SU-DHL-6 (cell line): ENCODE data around the gene SSBP1.

Source experiments
- H2AFZ ChIP-seq: fragments of 200-600 bp; sonication (generic); 2 replicates; pipeline ENCODE4 v1.6.1; 2014; ENCODE audit warnings: low read depth, mild to moderate bottlenecking, moderate library complexity, mixed read lengths, antibody characterized with exemption, low read length; ENCODE audit not compliant: severe bottlenecking
- H3F3A ChIP-seq: fragments of 200-600 bp; shearing (Covaris generic); 2 replicates; pipeline ENCODE4 v1.6.0; 2016; ENCODE audit warnings: antibody characterized with exemption, mild to moderate bottlenecking; ENCODE audit not compliant: insufficient read depth
- H3K27ac ChIP-seq: fragments of 200-600 bp; sonication (generic); 2 replicates; pipeline ENCODE4 v1.5.1; 2016; ENCODE audit warnings: low read depth, mild to moderate bottlenecking, low read length, moderate library complexity, mixed read lengths
- H3K27me3 ChIP-seq: fragments of 200-600 bp; sonication (generic), shearing (Covaris generic); 2 replicates; pipeline ENCODE4 v1.6.0; 2014; ENCODE audit warnings: mild to moderate bottlenecking, low read length
- H3K36me3 ChIP-seq: fragments of 200-600 bp; sonication (generic); 2 replicates; pipeline ENCODE4 v1.6.1; 2014; ENCODE audit warnings: mild to moderate bottlenecking, low read length, mixed read lengths
- H3K4me2 ChIP-seq: fragments of 300-600, 200-600 bp; shearing (Covaris generic), sonication (generic); 2 replicates; pipeline ENCODE4 v1.6.0; 2014; ENCODE audit warnings: low read length, low read depth, mild to moderate bottlenecking; ENCODE audit not compliant: poor library complexity, severe bottlenecking
- H3K4me3 ChIP-seq: fragments of 200-600 bp; sonication (generic); 2 replicates; pipeline ENCODE4 v1.5.1; 2014; ENCODE audit warnings: antibody characterized with exemption, low read length, mild to moderate bottlenecking, mixed read lengths; ENCODE audit not compliant: insufficient read depth, poor library complexity, severe bottlenecking
- H3K79me2 ChIP-seq: fragments of 200-600 bp; sonication (generic); 2 replicates; pipeline ENCODE4 v1.6.1; 2014; ENCODE audit warnings: mild to moderate bottlenecking, low read length, moderate library complexity; ENCODE audit not compliant: insufficient read depth
- H3K9ac ChIP-seq: fragments of 200-600 bp; sonication (generic); 2 replicates; pipeline ENCODE4 v1.7.0; 2014; ENCODE audit warnings: mild to moderate bottlenecking, low read length
- H3K9me2 ChIP-seq: fragments of 200-600 bp; sonication (generic); replicated peaks from 2 replicates; pipeline ENCODE4 v1.6.1; 2014; ENCODE audit warnings: low read length; ENCODE audit not compliant: insufficient read depth
- H3K9me3 ChIP-seq: fragments of 200-600 bp; sonication (generic); 2 replicates; pipeline ENCODE4 v1.6.1; 2014; ENCODE audit warnings: low read length, mixed read lengths; ENCODE audit not compliant: insufficient read depth
- H4K20me1 ChIP-seq: fragments of 200-600 bp; sonication (generic); 2 replicates; pipeline ENCODE4 v1.6.1; 2014; ENCODE audit warnings: low read depth, mild to moderate bottlenecking, antibody characterized with exemption, low read length, moderate library complexity, mixed read lengths
- EZH2phosphoT487 ChIP-seq: fragments of 200-600 bp; sonication (generic), shearing (Covaris generic); conservative IDR thresholded peaks from 2 replicates; pipeline ENCODE4 v1.6.1; 2018; ENCODE audit warnings: mild to moderate bottlenecking, antibody characterized with exemption, low read length, moderate library complexity, mixed read lengths
- TF ChIP-seq, protein P1 (sequence below): fragments of 200-600 bp; sonication (generic); IDR thresholded peaks from one replicate; pipeline ENCODE4 v1.5.1; 2017; ENCODE audit warnings: antibody characterized with exemption, mild to moderate bottlenecking, low read length, moderate library complexity; ENCODE audit not compliant: insufficient read depth, poor library complexity, severe bottlenecking

The SSBP1 gene

DNA sequence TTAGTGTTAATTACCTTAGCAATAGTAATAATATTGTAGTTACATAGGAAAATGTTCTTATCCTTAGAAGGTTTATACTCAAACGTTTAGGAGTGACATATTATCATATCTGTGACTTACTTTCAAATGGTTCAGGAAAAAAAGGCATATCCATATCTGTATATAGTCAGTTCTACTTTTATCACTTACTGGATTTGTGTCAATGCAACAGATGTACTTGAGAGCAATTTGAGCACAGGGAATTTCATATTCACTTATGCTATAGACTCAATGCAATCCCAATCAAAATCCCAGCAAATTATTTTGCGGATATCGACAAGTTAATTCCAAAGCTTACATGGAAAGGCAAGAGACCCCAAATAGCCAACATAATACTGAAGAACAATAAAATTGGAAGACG is 46.2 kb upstream of the SSBP1 start:
- Histone ChIP-seq H3K9ac (no peak overlapping the region), H3K4me2 (no peak overlapping the region), H3K79me2 (no peaks in the 10 kb centered on the region), H3K27me3 (no peaks in the 10 kb centered on the region), H3K4me3 (no peak overlapping the region), H3K9me3 (no peaks in the 10 kb centered on the region), H4K20me1 (no peaks in the 10 kb centered on the region), H3K9me2 (no peaks in the 10 kb centered on the region), H3K36me3 (no peaks in the 10 kb centered on the region), H2AFZ (no peak overlapping the region), H3F3A (no peaks in the 10 kb centered on the region), H3K27ac (no peak overlapping the region)
- no peak for TF ChIP-seq EZH2phosphoT487
- TF ChIP-seq, protein P1, sequence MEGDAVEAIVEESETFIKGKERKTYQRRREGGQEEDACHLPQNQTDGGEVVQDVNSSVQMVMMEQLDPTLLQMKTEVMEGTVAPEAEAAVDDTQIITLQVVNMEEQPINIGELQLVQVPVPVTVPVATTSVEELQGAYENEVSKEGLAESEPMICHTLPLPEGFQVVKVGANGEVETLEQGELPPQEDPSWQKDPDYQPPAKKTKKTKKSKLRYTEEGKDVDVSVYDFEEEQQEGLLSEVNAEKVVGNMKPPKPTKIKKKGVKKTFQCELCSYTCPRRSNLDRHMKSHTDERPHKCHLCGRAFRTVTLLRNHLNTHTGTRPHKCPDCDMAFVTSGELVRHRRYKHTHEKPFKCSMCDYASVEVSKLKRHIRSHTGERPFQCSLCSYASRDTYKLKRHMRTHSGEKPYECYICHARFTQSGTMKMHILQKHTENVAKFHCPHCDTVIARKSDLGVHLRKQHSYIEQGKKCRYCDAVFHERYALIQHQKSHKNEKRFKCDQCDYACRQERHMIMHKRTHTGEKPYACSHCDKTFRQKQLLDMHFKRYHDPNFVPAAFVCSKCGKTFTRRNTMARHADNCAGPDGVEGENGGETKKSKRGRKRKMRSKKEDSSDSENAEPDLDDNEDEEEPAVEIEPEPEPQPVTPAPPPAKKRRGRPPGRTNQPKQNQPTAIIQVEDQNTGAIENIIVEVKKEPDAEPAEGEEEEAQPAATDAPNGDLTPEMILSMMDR = no peak

DNA sequence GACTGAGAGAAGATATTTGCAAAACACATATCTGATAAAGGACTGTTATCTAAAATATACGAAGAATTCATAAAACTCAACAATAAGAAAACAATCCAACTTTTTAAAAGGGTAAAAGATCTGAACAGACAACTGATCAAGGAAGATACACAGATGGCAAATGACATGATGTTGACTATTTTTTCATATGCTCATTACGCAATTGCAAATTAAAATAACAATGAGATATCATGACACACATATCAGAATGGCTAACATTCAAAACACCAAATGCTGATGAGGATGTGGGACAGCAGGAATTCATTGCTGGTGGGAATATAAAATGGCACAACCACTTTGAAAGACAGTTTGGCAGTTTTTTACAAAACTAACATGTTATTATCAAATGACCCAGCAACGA is 45.1 kb upstream of the SSBP1 start:
- no peak overlapping the region for H3K9ac ChIP-seq
- H3K27ac ChIP-seq = no peak overlapping the region
- TF ChIP-seq, protein P1 = no peak
- TF ChIP-seq EZH2phosphoT487 = no peak
- no peaks in the 10 kb centered on the region for H3K9me3 ChIP-seq
- no peak overlapping the region for H3K4me3 ChIP-seq
- no peaks in the 10 kb centered on the region for H4K20me1 ChIP-seq
- H3K79me2 ChIP-seq = no peaks in the 10 kb centered on the region
- no peaks in the 10 kb centered on the region for H3K9me2 ChIP-seq
- H3K36me3 ChIP-seq = no peaks in the 10 kb centered on the region
- no peak overlapping the region for H3K4me2 ChIP-seq
- no peaks in the 10 kb centered on the region for H3F3A ChIP-seq
- H2AFZ ChIP-seq = no peak overlapping the region
- no peaks in the 10 kb centered on the region for H3K27me3 ChIP-seq

DNA sequence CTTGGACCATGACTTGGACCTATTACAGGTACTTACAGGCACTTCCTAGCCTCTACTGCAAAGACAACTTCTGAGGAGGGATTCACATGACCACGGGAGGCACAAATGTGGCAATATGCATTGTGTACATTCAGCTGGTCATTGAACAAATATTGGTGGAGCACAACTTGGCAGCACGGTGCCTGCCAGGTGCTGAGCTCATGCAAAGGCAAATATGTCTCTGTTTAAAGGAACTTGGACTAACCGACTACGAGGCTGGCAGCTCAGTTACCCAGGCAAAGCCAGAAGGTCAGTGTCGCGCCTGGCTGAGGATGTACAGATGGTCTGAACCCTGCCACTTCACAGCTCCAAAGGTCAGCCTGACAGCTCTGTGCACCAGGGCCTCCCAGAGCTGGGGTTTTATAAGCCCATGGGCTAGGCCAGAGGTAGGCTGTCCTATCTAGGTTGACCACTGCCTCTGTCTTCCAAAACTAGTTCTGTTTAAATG is 42.3 kb upstream of the SSBP1 start:
- Histone ChIP-seq H3K79me2 (no peaks in the 10 kb centered on the region), H3K27me3 (no peaks in the 10 kb centered on the region), H3K36me3 (no peaks in the 10 kb centered on the region), H3K4me3 (no peak overlapping the region), H3K9me2 (no peaks in the 10 kb centered on the region), H4K20me1 (no peaks in the 10 kb centered on the region), H3F3A (no peaks in the 10 kb centered on the region; the same call in 1 of the 2 replicates), H3K9me3 (no peaks in the 10 kb centered on the region), H3K9ac (no peak overlapping the region), H3K27ac (no peak overlapping the region), H3K4me2 (no peak overlapping the region), H2AFZ (no peak overlapping the region)
- no peak for TF ChIP-seq EZH2phosphoT487
- TF ChIP-seq, protein P1 = no peak
